GM23338 (cell line): ENCODE measurements around the gene FUT8. TPM values are rescaled to one million over a fixed set of nuclear protein-coding genes. Genes with fewer than 3 reads are reported as not detected.

Experiments used
- ATAC-seq: fragments of 200-7000 bp; cut with Tn5 transposase; 3 replicates; pipeline ENCODE4 v1.9.1; 2020
- DNase-seq: peaks from one replicate; pipeline ENCODE4 v3.0.0-alpha.2; 2015; ENCODE audit warnings: low spot score
- H2AFZ ChIP-seq: fragments of 200-600 bp; sonication (generic); 2 replicates; pipeline ENCODE4 v1.8.0; 2016; ENCODE audit warnings: antibody characterized with exemption, mild to moderate bottlenecking, moderate library complexity
- H3F3A ChIP-seq: fragments of 200-600 bp; sonication (generic); replicated peaks from 2 replicates; pipeline ENCODE4 v1.8.0; 2017; ENCODE audit warnings: antibody characterized with exemption, mixed run types, low read depth
- H3K27ac ChIP-seq: fragments of 200-600 bp; sonication (generic); 2 replicates; pipeline ENCODE4 v1.6.1; 2016; ENCODE audit warnings: low read depth
- H3K27me3 ChIP-seq: fragments of 200-600 bp; sonication (generic); 2 replicates; pipeline ENCODE4 v1.8.0; 2016; ENCODE audit warnings: mild to moderate bottlenecking, mixed run types, moderate library complexity; ENCODE audit not compliant: insufficient read depth
- H3K36me3 ChIP-seq: fragments of 200-600 bp; sonication (generic); 2 replicates; pipeline ENCODE4 v1.8.0; 2016; ENCODE audit warnings: mild to moderate bottlenecking; ENCODE audit not compliant: insufficient read depth
- H3K4me1 ChIP-seq: fragments of 200-600 bp; sonication (generic); 2 replicates; pipeline ENCODE4 v1.8.0; 2016; ENCODE audit warnings: mild to moderate bottlenecking, moderate library complexity; ENCODE audit not compliant: insufficient read depth
- H3K4me2 ChIP-seq: fragments of 200-600 bp; sonication (generic); 2 replicates; pipeline ENCODE4 v1.7.1; 2017; ENCODE audit warnings: mixed run types
- H3K4me3 ChIP-seq: fragments of 200-600 bp; sonication (generic); 2 replicates; pipeline ENCODE4 v1.6.1; 2016; ENCODE audit warnings: mixed run types
- H3K79me2 ChIP-seq: fragments of 200-600 bp; sonication (generic); replicated peaks from 2 replicates; pipeline ENCODE4 v1.8.0; 2017; ENCODE audit warnings: mild to moderate bottlenecking; ENCODE audit not compliant: insufficient read depth
- H3K9me2 ChIP-seq: fragments of 200-600 bp; sonication (generic); 2 replicates; pipeline ENCODE4 v1.8.0; 2017; ENCODE audit not compliant: insufficient read depth
- H4K20me1 ChIP-seq: fragments of 200-600 bp; sonication (generic); replicated peaks from 2 replicates; pipeline ENCODE4 v1.8.0; 2017; ENCODE audit warnings: mild to moderate bottlenecking; ENCODE audit not compliant: insufficient read depth
- H3K27ac Mint-ChIP-seq: 2 replicates; pipeline ENCODE4 v1.8.0; 2020; ENCODE audit warnings: inconsistent platforms, mild to moderate bottlenecking, moderate library complexity, mixed read lengths
- H3K27me3 Mint-ChIP-seq: 3 replicates; pipeline ENCODE4 v1.8.0; 2022; ENCODE audit warnings: low read depth, mild to moderate bottlenecking, moderate library complexity, mixed read lengths, inconsistent platforms; ENCODE audit not compliant: insufficient read depth, poor library complexity
- H3K36me3 Mint-ChIP-seq: 3 replicates; pipeline ENCODE4 v1.8.0; 2021; ENCODE audit warnings: low read depth, mild to moderate bottlenecking, inconsistent platforms, moderate library complexity, mixed read lengths
- H3K4me1 Mint-ChIP-seq: 3 replicates; pipeline ENCODE4 v1.8.0; 2020; ENCODE audit warnings: mild to moderate bottlenecking, inconsistent platforms, mixed read lengths
- H3K4me3 Mint-ChIP-seq: 3 replicates; pipeline ENCODE4 v1.8.0; 2021; ENCODE audit warnings: moderate library complexity, mild to moderate bottlenecking, inconsistent platforms, mixed read lengths
- H3K9me3 Mint-ChIP-seq: 3 replicates; pipeline ENCODE4 v1.8.0; 2020; ENCODE audit warnings: moderate library complexity, mild to moderate bottlenecking, inconsistent platforms, mixed read lengths
- CREB1 ChIP-seq: fragments of 250-450 bp; sonication (Bioruptor Pico); IDR thresholded peaks from 2 replicates; pipeline ENCODE4 v1.5.0; 2020; ENCODE audit warnings: low read depth, mild to moderate bottlenecking, moderate library complexity
- CTCF ChIP-seq, 2 experiments: fragments of 200-600 bp in 1 of 2; sonication (generic) in 1 of 2; conservative IDR thresholded peaks; 2 replicates each; pipeline versions ENCODE4 v1.5.1 to v1.6.1; 2016 to 2017; ENCODE audit warnings: antibody characterized with exemption in 2 of 2, low read depth in 2 of 2, mild to moderate bottlenecking in 2 of 2, moderate library complexity in 1 of 2
- EZH2 ChIP-seq: fragments of 200-600 bp; sonication (generic); IDR thresholded peaks from one replicate; pipeline ENCODE4 v1.8.0; 2017; ENCODE audit warnings: antibody characterized with exemption, mild to moderate bottlenecking, low read depth; ENCODE audit not compliant: unreplicated experiment
- EZH2phosphoT487 ChIP-seq: fragments of 200-600 bp; sonication (generic); IDR thresholded peaks from one replicate; pipeline ENCODE4 v1.8.1; 2018; ENCODE audit warnings: antibody characterized with exemption; ENCODE audit not compliant: unreplicated experiment
- JUNB ChIP-seq: IDR thresholded peaks from one replicate; pipeline ENCODE4 v1.6.1; 2016; ENCODE audit warnings: antibody characterized with exemption; ENCODE audit not compliant: unreplicated experiment
- NANOG ChIP-seq: IDR thresholded peaks from 2 replicates; pipeline ENCODE4 v1.6.1; 2016; ENCODE audit warnings: antibody characterized with exemption, borderline replicate concordance
- POLR2AphosphoS5 ChIP-seq: IDR thresholded peaks from 2 replicates; pipeline ENCODE4 v1.6.1; 2016; ENCODE audit warnings: antibody characterized with exemption, low read depth
- STAT1 ChIP-seq: IDR thresholded peaks from one replicate; pipeline ENCODE4 v1.6.1; 2016; ENCODE audit warnings: antibody characterized with exemption; ENCODE audit not compliant: unreplicated experiment
- ZNF462 ChIP-seq: fragments of 250-450 bp; sonication (Bioruptor Pico); IDR thresholded peaks from 2 replicates; pipeline ENCODE4 v1.5.0; 2020; ENCODE audit warnings: mild to moderate bottlenecking, moderate library complexity
- polyA plus RNA-seq: library from polyadenylated mRNA; unstranded; fragments of >200 nt; fragmentation: Nextera tagmentation; extraction: Ambion mirVana; gene quantifications from 2 replicates; pipeline ENCODE4 v1.2.1, GENCODE V29; 2016
- total RNA-seq: library from RNA; depleted of rRNA; stranded (reverse); fragments of >200 nt; shearing (Covaris generic); gene quantifications from 2 replicates; pipeline ENCODE4 v1.2.3, GENCODE V29; 2014
- TF ChIP-seq, protein P1 (sequence below): IDR thresholded peaks from 2 replicates; pipeline ENCODE4 v1.6.1; 2016; ENCODE audit warnings: antibody characterized with exemption

FUT8 gene
- total and polyA plus RNA-seq, 2 experiments from 2014 or later, result 8.2 to 23.2 TPM

DNA sequence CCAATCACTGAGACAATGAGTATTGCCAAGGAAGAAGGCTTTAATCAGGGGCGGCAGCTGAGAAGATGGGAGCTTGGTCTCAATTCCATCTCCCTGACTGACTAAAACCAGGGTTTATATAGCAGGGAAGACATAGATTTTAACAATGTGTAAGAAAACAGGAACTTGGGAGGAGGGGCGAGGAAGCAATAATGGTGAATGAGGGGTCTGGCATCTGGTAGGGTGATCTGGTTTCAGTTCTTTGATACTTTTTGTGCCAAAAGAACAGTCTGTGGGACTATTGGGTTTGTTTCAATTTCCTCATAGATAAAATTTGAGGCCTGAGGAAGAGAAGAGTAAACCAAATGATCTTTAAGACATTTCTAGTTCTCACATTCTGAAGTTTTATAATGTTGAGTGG, 49.2 kb downstream of the FUT8 start (continued):
- TF ChIP-seq ZNF462, result no peak
- no peak for TF ChIP-seq POLR2AphosphoS5
- TF ChIP-seq STAT1, result no peak
- TF ChIP-seq, protein P1, sequence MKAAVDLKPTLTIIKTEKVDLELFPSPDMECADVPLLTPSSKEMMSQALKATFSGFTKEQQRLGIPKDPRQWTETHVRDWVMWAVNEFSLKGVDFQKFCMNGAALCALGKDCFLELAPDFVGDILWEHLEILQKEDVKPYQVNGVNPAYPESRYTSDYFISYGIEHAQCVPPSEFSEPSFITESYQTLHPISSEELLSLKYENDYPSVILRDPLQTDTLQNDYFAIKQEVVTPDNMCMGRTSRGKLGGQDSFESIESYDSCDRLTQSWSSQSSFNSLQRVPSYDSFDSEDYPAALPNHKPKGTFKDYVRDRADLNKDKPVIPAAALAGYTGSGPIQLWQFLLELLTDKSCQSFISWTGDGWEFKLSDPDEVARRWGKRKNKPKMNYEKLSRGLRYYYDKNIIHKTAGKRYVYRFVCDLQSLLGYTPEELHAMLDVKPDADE, result no peak

DNA sequence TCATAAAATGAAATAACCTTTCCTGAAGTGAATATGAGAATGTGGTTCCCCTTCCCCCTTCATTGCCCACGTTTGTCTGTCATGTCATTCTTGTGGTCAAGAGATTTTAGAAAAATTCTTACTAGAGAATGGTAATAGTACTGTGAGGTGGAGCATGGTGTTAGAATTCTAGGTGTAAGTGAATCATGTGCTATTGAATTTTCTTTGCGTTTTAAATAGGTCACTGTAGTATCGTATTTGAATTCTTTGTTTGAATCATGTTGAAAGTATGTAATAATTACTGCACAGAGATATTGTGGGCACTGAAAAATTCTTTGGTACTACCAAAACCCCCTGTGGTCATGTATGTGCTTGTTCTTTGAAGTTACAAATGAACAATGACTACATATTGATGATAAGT, 49.9 kb downstream of the FUT8 start:
- H3K4me1 ChIP-seq, result no peaks in the 10 kb centered on the region
- H3K27me3 ChIP-seq, result no peaks in the 10 kb centered on the region
- no peak overlapping the region for H2AFZ ChIP-seq
- no peaks in the 10 kb centered on the region; the same call in 1 of the 2 replicates for H3K79me2 ChIP-seq
- no peaks in the 10 kb centered on the region for H3F3A ChIP-seq
- Mint-ChIP-seq H3K4me3 (no peak overlapping the region), H3K36me3 (peaks cover 11% of the 10 kb centered on the region; the same call in 2 of the 3 replicates), H3K9me3 (no peaks in the 10 kb centered on the region), H3K27me3 (no peaks in the 10 kb centered on the region), H3K27ac (no peak overlapping the region), H3K4me1 (peaks cover 10% of the 10 kb centered on the region; the same call in 2 of the 3 replicates)
- H3K4me2 ChIP-seq, result no peak overlapping the region
- H4K20me1 ChIP-seq, result no peaks in the 10 kb centered on the region
- no peaks in the 10 kb centered on the region for H3K9me2 ChIP-seq
- no peak for TF ChIP-seq EZH2
- TF ChIP-seq EZH2phosphoT487, result no peak
- no peak for TF ChIP-seq CREB1
- no peak for TF ChIP-seq STAT1
- TF ChIP-seq CTCF (conservative IDR thresholded peaks at IDR 0.05; ENCODE audit: low read depth in 2 of 2), result no peak
- TF ChIP-seq JUNB, result no peak
- TF ChIP-seq POLR2AphosphoS5, result no peak
- no peak for TF ChIP-seq NANOG
- DNase-seq, result no peak
- no peak overlapping the region for H3K4me3 ChIP-seq
- H3K36me3 ChIP-seq, result no peaks in the 10 kb centered on the region
- H3K27ac ChIP-seq, result no peak overlapping the region
- no peak for ATAC-seq
